C4-2B (cell line): ENCODE results near the gene GALNT13.

ENCODE experiments used
- H3K27ac ChIP-seq: fragments of 450-650 bp; 2 replicates; pipeline ENCODE4 v1.5.1; 2017
- ZFX ChIP-seq: fragments of 450-650 bp; IDR thresholded peaks from 2 replicates; pipeline ENCODE4 v1.6.1; 2017
- TF ChIP-seq, protein P1 (sequence below): fragments of 450-650 bp; conservative IDR thresholded peaks from 2 replicates; pipeline ENCODE4 v1.5.1; 2017; ENCODE audit warnings: mild to moderate bottlenecking

The GALNT13 gene

DNA sequence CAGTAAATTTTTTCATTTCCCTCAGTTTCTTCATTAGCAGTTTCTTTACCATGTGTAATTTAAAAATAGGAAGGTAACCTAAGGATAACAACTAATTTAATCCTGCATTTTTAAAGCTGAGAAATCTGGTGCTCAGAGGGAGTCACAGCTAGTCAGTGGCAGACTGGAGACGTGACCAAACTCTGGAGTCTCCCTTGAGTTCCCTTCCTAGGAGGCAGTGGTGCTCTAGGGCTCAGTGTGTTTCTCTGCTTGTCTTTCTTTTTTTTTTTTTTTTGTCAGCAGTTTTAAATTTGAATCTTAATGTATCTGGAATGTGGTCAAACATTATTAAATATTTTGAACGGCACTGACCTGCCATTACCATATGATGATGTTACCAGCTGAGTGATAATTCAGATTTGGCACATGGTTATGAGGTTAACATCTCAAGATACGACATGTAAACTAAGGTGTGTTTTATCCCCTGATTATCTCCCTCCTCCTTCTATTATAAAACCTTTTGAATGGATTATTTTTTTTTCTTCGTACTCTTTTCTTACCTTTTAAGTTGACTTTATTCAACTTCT, 226.2 kb downstream of the GALNT13 start:
- TF ChIP-seq, protein P1, sequence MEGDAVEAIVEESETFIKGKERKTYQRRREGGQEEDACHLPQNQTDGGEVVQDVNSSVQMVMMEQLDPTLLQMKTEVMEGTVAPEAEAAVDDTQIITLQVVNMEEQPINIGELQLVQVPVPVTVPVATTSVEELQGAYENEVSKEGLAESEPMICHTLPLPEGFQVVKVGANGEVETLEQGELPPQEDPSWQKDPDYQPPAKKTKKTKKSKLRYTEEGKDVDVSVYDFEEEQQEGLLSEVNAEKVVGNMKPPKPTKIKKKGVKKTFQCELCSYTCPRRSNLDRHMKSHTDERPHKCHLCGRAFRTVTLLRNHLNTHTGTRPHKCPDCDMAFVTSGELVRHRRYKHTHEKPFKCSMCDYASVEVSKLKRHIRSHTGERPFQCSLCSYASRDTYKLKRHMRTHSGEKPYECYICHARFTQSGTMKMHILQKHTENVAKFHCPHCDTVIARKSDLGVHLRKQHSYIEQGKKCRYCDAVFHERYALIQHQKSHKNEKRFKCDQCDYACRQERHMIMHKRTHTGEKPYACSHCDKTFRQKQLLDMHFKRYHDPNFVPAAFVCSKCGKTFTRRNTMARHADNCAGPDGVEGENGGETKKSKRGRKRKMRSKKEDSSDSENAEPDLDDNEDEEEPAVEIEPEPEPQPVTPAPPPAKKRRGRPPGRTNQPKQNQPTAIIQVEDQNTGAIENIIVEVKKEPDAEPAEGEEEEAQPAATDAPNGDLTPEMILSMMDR, result no peak
- no peak for TF ChIP-seq ZFX

DNA sequence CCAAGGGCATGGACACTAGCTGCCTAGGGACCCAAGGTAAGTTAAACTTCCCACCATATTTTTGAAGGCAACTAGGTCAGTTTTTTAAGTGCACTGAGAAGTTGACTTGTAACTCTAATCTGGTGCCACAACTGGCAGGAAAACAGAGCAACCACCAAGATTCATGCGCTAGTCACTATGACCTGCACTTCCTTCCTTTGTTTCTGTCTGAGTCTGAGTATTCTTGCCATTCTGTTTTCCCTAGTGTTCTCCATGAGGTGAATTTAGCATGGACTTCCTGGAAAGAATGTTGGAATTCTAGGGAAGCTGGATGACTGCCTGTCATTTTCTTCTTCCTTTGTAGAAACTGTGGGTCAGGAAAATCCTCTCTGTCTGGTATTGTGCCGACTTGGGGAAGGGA, 249.0 kb downstream of the GALNT13 start:
- TF ChIP-seq ZFX, result no peak
- TF ChIP-seq, protein P1, result no peak
- no peak overlapping the region for H3K27ac ChIP-seq

More for the DNA sequence above, 226.2 kb downstream of the GALNT13 start:
- no peak overlapping the region for H3K27ac ChIP-seq

DNA sequence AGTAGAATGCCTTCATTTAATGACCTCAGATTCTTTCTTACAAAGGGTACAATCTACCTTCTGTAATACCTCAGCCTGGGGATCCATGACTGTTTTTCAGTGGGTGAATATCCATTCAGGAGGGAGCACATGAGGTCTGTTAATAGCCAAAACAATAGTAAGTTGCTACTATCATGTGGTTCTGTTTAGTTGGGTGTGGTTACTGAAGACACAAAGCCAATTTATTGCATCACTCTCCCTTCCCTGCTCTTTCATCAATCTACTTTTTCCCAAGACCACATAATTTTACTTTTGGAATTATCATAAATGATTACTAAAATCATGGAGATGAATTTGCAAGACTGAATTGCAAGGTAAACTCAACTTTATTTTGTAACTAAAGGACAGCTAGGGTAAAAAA, 254.2 kb downstream of the GALNT13 start:
- H3K27ac ChIP-seq, result no peak overlapping the region
- no peak for TF ChIP-seq ZFX
- TF ChIP-seq, protein P1, result no peak

DNA sequence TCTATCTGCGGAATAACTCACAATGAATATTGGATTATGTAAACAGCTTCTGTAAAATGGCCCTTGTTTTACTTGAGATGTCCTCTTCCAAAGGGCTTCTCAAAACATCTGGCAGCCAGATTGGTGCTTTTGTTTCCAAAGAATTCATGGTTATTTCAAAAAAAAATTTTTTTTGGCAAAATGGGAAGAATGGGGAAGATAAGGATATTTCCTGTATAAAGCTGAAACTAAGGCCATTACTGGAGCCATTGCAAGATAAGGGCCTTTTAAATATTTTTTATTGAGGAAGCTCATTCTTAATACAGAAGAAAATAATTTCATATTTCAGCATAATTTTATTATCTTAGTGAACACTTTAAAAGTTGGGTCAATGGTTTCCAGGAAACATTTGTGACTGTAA, 259.1 kb downstream of the GALNT13 start:
- no peak for TF ChIP-seq ZFX
- TF ChIP-seq, protein P1, result no peak
- no peak overlapping the region for H3K27ac ChIP-seq

DNA sequence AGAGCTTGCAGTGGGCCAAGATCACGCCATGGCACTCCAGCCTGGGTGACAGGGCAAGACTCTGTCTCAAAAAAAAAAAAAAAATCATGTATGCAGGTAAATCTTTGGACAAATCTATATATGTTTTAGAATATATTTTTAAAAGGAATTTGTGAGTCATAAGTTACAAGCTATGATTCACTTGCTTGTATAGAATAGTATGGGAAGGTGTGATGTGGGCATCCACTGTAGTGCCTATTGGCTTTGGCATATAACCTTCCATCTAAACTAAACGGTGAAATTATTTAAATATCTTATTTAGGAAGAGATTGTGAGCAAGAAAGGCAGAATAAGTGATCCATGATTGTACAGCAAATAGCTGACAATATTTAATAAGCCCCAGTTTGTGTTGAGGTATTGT, 261.1 kb downstream of the GALNT13 start:
- no peak for TF ChIP-seq ZFX
- TF ChIP-seq, protein P1, result no peak
- no peak overlapping the region for H3K27ac ChIP-seq

DNA sequence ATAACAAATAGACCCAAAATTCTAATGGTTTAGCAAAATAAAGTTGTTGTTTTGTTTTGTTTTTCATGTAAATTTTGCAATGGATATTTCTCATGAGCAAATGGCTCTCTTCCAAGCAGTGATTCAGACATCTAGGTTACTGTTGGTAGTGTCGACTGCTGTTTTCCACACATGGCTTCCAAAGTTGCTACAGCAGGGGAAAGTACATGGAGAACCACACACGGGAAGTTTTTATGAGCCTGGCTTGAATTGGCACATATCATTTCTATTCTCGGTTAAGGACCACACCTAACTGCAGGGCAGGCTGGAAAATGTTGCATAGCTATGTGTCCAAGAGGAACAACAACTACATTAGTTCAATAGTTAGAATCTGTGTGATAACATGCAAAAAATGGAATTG, 262.1 kb downstream of the GALNT13 start:
- no peak overlapping the region for H3K27ac ChIP-seq
- no peak for TF ChIP-seq ZFX
- TF ChIP-seq, protein P1, result no peak

DNA sequence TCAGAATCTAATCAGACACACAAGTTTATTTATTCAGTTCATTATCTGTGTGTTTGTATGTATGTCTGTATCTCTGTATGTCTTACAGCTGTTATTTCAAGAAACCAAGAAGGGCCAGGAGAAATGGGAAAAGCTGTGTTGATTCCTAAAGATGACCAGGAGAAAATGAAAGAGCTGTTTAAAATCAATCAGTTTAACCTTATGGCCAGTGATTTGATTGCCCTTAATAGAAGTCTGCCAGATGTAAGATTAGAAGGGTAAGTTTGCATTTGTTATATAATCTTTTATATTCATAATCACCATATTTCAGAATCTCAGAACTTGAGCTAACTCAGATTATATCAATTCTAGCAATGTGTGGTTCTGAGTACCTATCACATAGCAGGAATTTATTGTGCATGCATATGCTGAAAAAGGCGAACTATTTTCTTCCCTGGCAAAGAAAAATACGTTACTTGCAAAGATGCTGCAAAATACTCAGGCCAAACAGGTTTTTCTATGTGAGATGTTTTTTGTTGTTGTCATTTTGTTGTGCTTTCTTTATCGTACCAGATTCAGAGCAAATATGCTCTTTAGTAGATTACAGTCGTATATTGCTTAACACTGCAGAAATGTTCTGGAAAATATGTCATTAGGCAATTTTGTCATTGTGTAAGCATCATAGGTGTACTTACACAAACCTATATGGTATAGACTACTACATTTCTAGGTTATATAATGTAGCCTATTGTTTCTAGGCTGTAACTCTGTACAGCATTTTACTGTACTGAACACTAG, 268.7 kb downstream of the GALNT13 start:
- no peak for TF ChIP-seq ZFX
- TF ChIP-seq, protein P1, result no peak
- H3K27ac ChIP-seq, result no peak overlapping the region
